ACC112 (cell line): ENCODE results near the gene PCDHA1.

Experiments
- H2AFZ ChIP-seq: fragments of 200-600 bp; sonication (generic); one replicate; pipeline ENCODE4 v1.6.0; 2017; ENCODE audit warnings: antibody characterized with exemption, low read length; ENCODE audit not compliant: unreplicated experiment
- H3K27ac ChIP-seq: fragments of 200-600 bp; sonication (generic); 2 replicates; pipeline ENCODE4 v1.5.1; 2014; ENCODE audit warnings: low read depth, mild to moderate bottlenecking, antibody characterized with exemption, low read length, moderate library complexity
- H3K27me3 ChIP-seq: fragments of 200-600 bp; sonication (generic); 2 replicates; pipeline ENCODE4 v1.6.1; 2014; ENCODE audit warnings: mild to moderate bottlenecking, antibody characterized with exemption, low read length, moderate library complexity, mixed read lengths; ENCODE audit not compliant: insufficient read depth
- H3K36me3 ChIP-seq: fragments of 200-600 bp; sonication (generic); 2 replicates; pipeline ENCODE4 v1.6.1; 2016; ENCODE audit warnings: mild to moderate bottlenecking, antibody characterized with exemption, low read length, moderate library complexity, mixed read lengths; ENCODE audit not compliant: insufficient read depth
- H3K4me1 ChIP-seq: fragments of 200-600 bp; sonication (generic); one replicate; pipeline ENCODE4 v1.6.1; 2016; ENCODE audit warnings: low read length, mixed read lengths; ENCODE audit not compliant: insufficient read depth, unreplicated experiment, control insufficient read depth
- H3K4me3 ChIP-seq: fragments of 200-600 bp; sonication (generic); 2 replicates; pipeline ENCODE4 v1.5.1; 2014; ENCODE audit warnings: mild to moderate bottlenecking, low read depth, low read length
- H3K79me2 ChIP-seq: fragments of 200-600 bp; sonication (generic); one replicate; pipeline ENCODE4 v1.6.0; 2016; ENCODE audit warnings: low read length; ENCODE audit not compliant: control insufficient read depth, unreplicated experiment, insufficient read depth

Gene PCDHA1

GRCh38 chr5:140877262-140877581 is 91.3 kb downstream of the PCDHA1 start:
- H3K27me3 ChIP-seq = no peaks in the 10 kb centered on the region
- H3K79me2 ChIP-seq = no peaks in the 10 kb centered on the region
- H3K27ac ChIP-seq = no peak overlapping the region
- H3K4me1 ChIP-seq = no peaks in the 10 kb centered on the region
- H3K4me3 ChIP-seq = no peak overlapping the region
- no peak overlapping the region for H2AFZ ChIP-seq
- H3K36me3 ChIP-seq = no peaks in the 10 kb centered on the region

- H2AFZ ChIP-seq = no peak within 1 kb of the TSS
- H3K4me3 ChIP-seq = no peak within 1 kb of the TSS
- no peaks in the 10 kb centered on the region for H3K27me3 ChIP-seq
- H3K4me1 ChIP-seq = no peaks in the 10 kb centered on the region
- no peaks in the 10 kb centered on the region for H3K36me3 ChIP-seq
- no peak within 1 kb of the TSS for H3K27ac ChIP-seq
- no peaks in the 10 kb centered on the region for H3K79me2 ChIP-seq
These were observed 96.1 kb downstream of the PCDHA1 start, which contains the start of gene PCDHA13 for GRCh38 chr5:140881889-140882590. Gene PCDHA13, plus strand, starts transcription at chr5:140882124. Its CDS starts 145 bp downstream, at chr5:140882269.

- Histone ChIP-seq H3K79me2 (no peaks in the 10 kb centered on the region), H3K4me3 (no peak overlapping the region), H2AFZ (no peak overlapping the region), H3K27me3 (no peaks in the 10 kb centered on the region), H3K4me1 (no peaks in the 10 kb centered on the region), H3K27ac (no peak overlapping the region), H3K36me3 (no peaks in the 10 kb centered on the region)
These were observed 96.6 kb downstream of the PCDHA1 start for GRCh38 chr5:140882591-140882899.

GRCh38 chr5:140883373-140883772 is 97.4 kb downstream of the PCDHA1 start:
- Histone ChIP-seq H3K27ac (no peak overlapping the region), H3K36me3 (no peaks in the 10 kb centered on the region), H3K79me2 (no peaks in the 10 kb centered on the region), H3K27me3 (no peaks in the 10 kb centered on the region), H2AFZ (no peak overlapping the region), H3K4me3 (no peak overlapping the region), H3K4me1 (no peaks in the 10 kb centered on the region)

GRCh38 chr5:140883927-140884697 is 98.2 kb downstream of the PCDHA1 start:
- Histone ChIP-seq H3K27ac (no peak overlapping the region), H3K27me3 (no peaks in the 10 kb centered on the region), H3K4me1 (no peaks in the 10 kb centered on the region), H2AFZ (no peak overlapping the region), H3K79me2 (no peaks in the 10 kb centered on the region), H3K4me3 (no peak overlapping the region), H3K36me3 (no peaks in the 10 kb centered on the region)

- no peak overlapping the region for H3K4me3 ChIP-seq
- H3K27ac ChIP-seq = no peak overlapping the region
- no peaks in the 10 kb centered on the region for H3K4me1 ChIP-seq
- H2AFZ ChIP-seq = no peak overlapping the region
- no peaks in the 10 kb centered on the region for H3K79me2 ChIP-seq
- no peaks in the 10 kb centered on the region for H3K36me3 ChIP-seq
- no peaks in the 10 kb centered on the region for H3K27me3 ChIP-seq
These were observed 130.4 kb downstream of the PCDHA1 start for GRCh38 chr5:140916325-140916724.

- H3K36me3 ChIP-seq = no peaks in the 10 kb centered on the region
- no peak overlapping the region for H3K4me3 ChIP-seq
- H3K27me3 ChIP-seq = peaks cover 32% of the 10 kb centered on the region
- H3K27ac ChIP-seq = no peak overlapping the region
- H2AFZ ChIP-seq = no peak overlapping the region
- H3K79me2 ChIP-seq = no peaks in the 10 kb centered on the region
- H3K4me1 ChIP-seq = no peaks in the 10 kb centered on the region
These were observed 137.7 kb downstream of the PCDHA1 start for GRCh38 chr5:140923601-140924000.

- no peak within 1 kb of the TSS for H3K27ac ChIP-seq
- no peaks in the 10 kb centered on the region for H3K79me2 ChIP-seq
- no peaks in the 10 kb centered on the region for H3K36me3 ChIP-seq
- peak within 1 kb of the TSS; percentile 37; the same call in 1 of the 2 replicates for H3K4me3 ChIP-seq
- no peak within 1 kb of the TSS for H2AFZ ChIP-seq
- H3K4me1 ChIP-seq = no peaks in the 10 kb centered on the region
- H3K27me3 ChIP-seq = peaks cover 32% of the 10 kb centered on the region
These were observed 140.0 kb downstream of the PCDHA1 start, which contains the start of gene PCDHAC1 for GRCh38 chr5:140925806-140926442. Gene PCDHAC1, plus strand, starts transcription at chr5:140926299. Its CDS starts 594 bp downstream, at chr5:140926893.

- no peaks in the 10 kb centered on the region for H3K4me1 ChIP-seq
- no peaks in the 10 kb centered on the region for H3K36me3 ChIP-seq
- H2AFZ ChIP-seq = no peak overlapping the region
- peak overlapping the region; percentile 37; the same call in 1 of the 2 replicates for H3K4me3 ChIP-seq
- no peaks in the 10 kb centered on the region for H3K79me2 ChIP-seq
- peaks cover 32% of the 10 kb centered on the region for H3K27me3 ChIP-seq
- no peak overlapping the region for H3K27ac ChIP-seq
These were observed 140.7 kb downstream of the PCDHA1 start for GRCh38 chr5:140926443-140927227.

- Histone ChIP-seq H3K27me3 (peaks cover 32% of the 10 kb centered on the region), H3K4me3 (peak overlapping the region; percentile 37; the same call in 1 of the 2 replicates), H3K4me1 (no peaks in the 10 kb centered on the region), H3K79me2 (no peaks in the 10 kb centered on the region), H3K36me3 (no peaks in the 10 kb centered on the region), H3K27ac (no peak overlapping the region), H2AFZ (no peak overlapping the region)
These were observed 141.3 kb downstream of the PCDHA1 start for GRCh38 chr5:140927228-140927573.
